Body of pancreas (tissue), 4 donors: ENCODE data around the gene ERLIN1.

Experiments used
- POLR2A ChIP-seq, 3 donors: fragments of 450-650 bp; IDR thresholded peaks; one replicate each; pipeline ENCODE4 v1.6.1; 2016; ENCODE audit warnings: antibody characterized with exemption in 3 of 3, mild to moderate bottlenecking in 2 of 3
- TF ChIP-seq, protein P1 (sequence below), 7 experiments: fragments of 450-650 bp in 4 of 7; fragments of 200-600 bp in 3 of 7; sonication (generic) in 3 of 7; IDR thresholded peaks; one replicate each; pipeline ENCODE4 v1.5.1; 2016 to 2019; ENCODE audit warnings: antibody characterized with exemption in 7 of 7

DNA sequence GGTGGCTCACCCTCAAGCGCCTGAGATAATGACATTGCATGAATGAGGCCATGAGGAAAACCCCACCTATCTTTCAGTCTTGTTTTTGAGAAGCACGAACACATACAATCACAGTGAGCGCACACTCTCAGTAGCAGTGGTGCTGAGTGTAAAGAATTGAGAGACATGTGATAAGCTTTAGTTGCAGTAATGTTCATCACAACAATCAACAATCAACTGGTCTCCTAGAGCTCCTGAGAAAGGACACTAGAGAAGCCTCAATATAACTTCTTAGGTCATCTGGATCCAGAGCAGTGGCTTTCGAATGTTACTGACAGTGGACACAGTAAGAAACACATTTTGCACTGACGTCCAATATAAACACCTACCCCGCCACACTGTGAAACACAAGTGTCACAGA lies 12.8 kb downstream of the ERLIN1 start:
- TF ChIP-seq, protein P1, sequence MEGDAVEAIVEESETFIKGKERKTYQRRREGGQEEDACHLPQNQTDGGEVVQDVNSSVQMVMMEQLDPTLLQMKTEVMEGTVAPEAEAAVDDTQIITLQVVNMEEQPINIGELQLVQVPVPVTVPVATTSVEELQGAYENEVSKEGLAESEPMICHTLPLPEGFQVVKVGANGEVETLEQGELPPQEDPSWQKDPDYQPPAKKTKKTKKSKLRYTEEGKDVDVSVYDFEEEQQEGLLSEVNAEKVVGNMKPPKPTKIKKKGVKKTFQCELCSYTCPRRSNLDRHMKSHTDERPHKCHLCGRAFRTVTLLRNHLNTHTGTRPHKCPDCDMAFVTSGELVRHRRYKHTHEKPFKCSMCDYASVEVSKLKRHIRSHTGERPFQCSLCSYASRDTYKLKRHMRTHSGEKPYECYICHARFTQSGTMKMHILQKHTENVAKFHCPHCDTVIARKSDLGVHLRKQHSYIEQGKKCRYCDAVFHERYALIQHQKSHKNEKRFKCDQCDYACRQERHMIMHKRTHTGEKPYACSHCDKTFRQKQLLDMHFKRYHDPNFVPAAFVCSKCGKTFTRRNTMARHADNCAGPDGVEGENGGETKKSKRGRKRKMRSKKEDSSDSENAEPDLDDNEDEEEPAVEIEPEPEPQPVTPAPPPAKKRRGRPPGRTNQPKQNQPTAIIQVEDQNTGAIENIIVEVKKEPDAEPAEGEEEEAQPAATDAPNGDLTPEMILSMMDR (IDR thresholded peaks at IDR 0.05) = no peak
- TF ChIP-seq POLR2A (IDR thresholded peaks at IDR 0.05) = no peak
